Panc1 (cell line): ENCODE results near the gene SORCS1. TPM values are rescaled to one million over a fixed set of nuclear protein-coding genes. Genes with fewer than 3 reads are reported as not detected.
A peak's percentile ranks its signal among the peaks of the same experiment; 100 is the strongest.

Source experiments
- ATAC-seq: fragments of 200-7000 bp; cut with Tn5 transposase; 2 replicates; pipeline ENCODE4 v1.9.1; 2020; ENCODE audit warnings: mild to moderate bottlenecking, moderate library complexity
- BruUV-seq: library from RNA; stranded (reverse); fragments of 400-500 nt; replicated peaks from 2 replicates; lab custom pipeline; 2021; lab: Mats Ljungman, UMichigan
- CTCF ChIA-PET: fragments of 300-600 bp; sonication (Branson Sonifier 250); formaldehyde crosslinking; loops from one replicate; lab custom pipeline; 2022; ENCODE audit warnings: antibody characterized with exemption; lab: Charles Lee
- POLR2A ChIA-PET: fragments of 300-600 bp; sonication (Branson Sonifier 250); formaldehyde crosslinking; loops from one replicate; lab custom pipeline; 2022; ENCODE audit warnings: antibody characterized with exemption; lab: Charles Lee
- DNase-seq: peaks from one replicate; pipeline ENCODE4 v3.0.0-alpha.2; 2010; ENCODE audit warnings: low read depth, low spot score
- H3K27ac ChIP-seq: 2 replicates; pipeline ENCODE4 v1.5.1; 2011; ENCODE audit warnings: mild to moderate bottlenecking, low read length, inconsistent platforms
- H3K27me3 ChIP-seq: fragments of 200-500 bp; sonication (Bioruptor generic); 2 replicates; pipeline ENCODE4 v1.6.0; 2014; ENCODE audit warnings: low read length, inconsistent platforms; ENCODE audit not compliant: control insufficient read depth, insufficient read depth
- H3K36me3 ChIP-seq: fragments of 200-500 bp; sonication (Bioruptor generic); 2 replicates; pipeline ENCODE4 v1.5.1; 2014; ENCODE audit warnings: inconsistent platforms, mild to moderate bottlenecking, low read length, moderate library complexity; ENCODE audit not compliant: control insufficient read depth, insufficient read depth
- H3K4me1 ChIP-seq: 2 replicates; pipeline ENCODE4 v1.5.1; 2011; ENCODE audit warnings: inconsistent platforms, mild to moderate bottlenecking, low read length, moderate library complexity; ENCODE audit not compliant: control insufficient read depth, insufficient read depth
- H3K4me3 ChIP-seq, 2 experiments: 2 replicates each; pipeline ENCODE4 v1.5.1; 2011 to 2012; ENCODE audit warnings: low read depth in 2 of 2, low read length in 2 of 2, mild to moderate bottlenecking in 2 of 2, inconsistent platforms in 1 of 2, moderate library complexity in 1 of 2
- H3K9me3 ChIP-seq: fragments of 200-500 bp; sonication (Bioruptor generic); 2 replicates; pipeline ENCODE4 v1.5.1; 2014; ENCODE audit warnings: low read depth, mild to moderate bottlenecking, inconsistent platforms, low read length, moderate library complexity; ENCODE audit not compliant: control insufficient read depth, insufficient read depth
- POLR2AphosphoS5 ChIP-seq: IDR thresholded peaks from 2 replicates; pipeline ENCODE4 v1.6.1; 2012; ENCODE audit warnings: mild to moderate bottlenecking, low read depth, low read length, moderate library complexity
- SIN3A ChIP-seq: IDR thresholded peaks from 2 replicates; pipeline ENCODE4 v1.6.1; 2012; ENCODE audit warnings: low read depth, mild to moderate bottlenecking, low read length, moderate library complexity, borderline replicate concordance; ENCODE audit not compliant: insufficient read depth
- TCF7L2 ChIP-seq: IDR thresholded peaks from 2 replicates; pipeline ENCODE4 v1.6.1; 2011; ENCODE audit warnings: mild to moderate bottlenecking, low read depth, low read length, inconsistent platforms
- in situ Hi-C: cut with HindIII; loops from 2 replicates; pipeline ENCODE4 v1.10.0; 2016; ENCODE audit warnings: low sequenced_read_pairs, low pct_unique_long_range_greater_than_20kb
- intact Hi-C: fragments of 100-400 bp; cut with micrococcal nuclease; formaldehyde crosslinking; loops from one replicate; pipeline ENCODE4 v1.10.0; 2022; ENCODE audit not compliant: unreplicated experiment
- total RNA-seq: library from RNA; stranded (reverse); gene quantifications from one replicate; pipeline ENCODE4 v1.2.1, GENCODE V29; 2021; ENCODE audit not compliant: unreplicated experiment
- TF ChIP-seq, protein P1 (sequence below): fragments of 450-650 bp; IDR thresholded peaks from 2 replicates; pipeline ENCODE4 v1.5.1; 2017; ENCODE audit warnings: mild to moderate bottlenecking
- TF ChIP-seq, protein P2 (sequence below), 2 experiments: IDR thresholded peaks; 2 replicates each; pipeline ENCODE4 v1.6.1; 2011 to 2012; ENCODE audit warnings: low read depth in 2 of 2, control low read depth in 1 of 2, low read length in 1 of 2, mild to moderate bottlenecking in 1 of 2, moderate library complexity in 1 of 2; ENCODE audit not compliant: insufficient read depth in 1 of 2

SORCS1 gene
- total RNA-seq, 1 experiment from 2014 or later: not detected

DNA sequence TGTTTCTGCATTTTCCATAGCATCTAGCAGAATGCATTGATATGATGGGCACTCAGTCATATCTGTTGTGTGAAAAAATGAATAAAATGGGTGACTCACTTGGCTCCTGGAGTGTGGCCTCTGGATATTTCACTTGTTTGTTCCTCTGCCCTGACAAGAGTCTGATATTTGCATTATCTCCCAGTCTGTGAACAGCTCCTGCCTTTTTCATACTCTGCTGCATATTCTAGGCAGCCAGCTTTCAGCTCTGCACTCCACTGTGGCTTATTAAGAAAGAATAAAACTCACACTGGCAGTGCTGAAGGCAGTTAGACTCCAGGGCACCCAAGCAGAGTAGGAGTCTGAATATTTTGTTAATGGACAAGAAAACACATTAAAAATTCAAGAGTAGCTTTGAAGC lies 623.9 kb downstream of the SORCS1 start:
- Histone ChIP-seq H3K27ac (no peak overlapping the region), H3K4me1 (no peaks in the 10 kb centered on the region), H3K27me3 (no peaks in the 10 kb centered on the region), H3K4me3 (no peak overlapping the region), H3K9me3 (no peaks in the 10 kb centered on the region), H3K36me3 (no peaks in the 10 kb centered on the region)
- ChIA-PET POLR2A (no interaction called here), CTCF (no interaction called here)
- in situ Hi-C loops (no loop called here), intact Hi-C loops (no loop called here)
- BruUV-seq: no TSS peak
- TF ChIP-seq, protein P1, sequence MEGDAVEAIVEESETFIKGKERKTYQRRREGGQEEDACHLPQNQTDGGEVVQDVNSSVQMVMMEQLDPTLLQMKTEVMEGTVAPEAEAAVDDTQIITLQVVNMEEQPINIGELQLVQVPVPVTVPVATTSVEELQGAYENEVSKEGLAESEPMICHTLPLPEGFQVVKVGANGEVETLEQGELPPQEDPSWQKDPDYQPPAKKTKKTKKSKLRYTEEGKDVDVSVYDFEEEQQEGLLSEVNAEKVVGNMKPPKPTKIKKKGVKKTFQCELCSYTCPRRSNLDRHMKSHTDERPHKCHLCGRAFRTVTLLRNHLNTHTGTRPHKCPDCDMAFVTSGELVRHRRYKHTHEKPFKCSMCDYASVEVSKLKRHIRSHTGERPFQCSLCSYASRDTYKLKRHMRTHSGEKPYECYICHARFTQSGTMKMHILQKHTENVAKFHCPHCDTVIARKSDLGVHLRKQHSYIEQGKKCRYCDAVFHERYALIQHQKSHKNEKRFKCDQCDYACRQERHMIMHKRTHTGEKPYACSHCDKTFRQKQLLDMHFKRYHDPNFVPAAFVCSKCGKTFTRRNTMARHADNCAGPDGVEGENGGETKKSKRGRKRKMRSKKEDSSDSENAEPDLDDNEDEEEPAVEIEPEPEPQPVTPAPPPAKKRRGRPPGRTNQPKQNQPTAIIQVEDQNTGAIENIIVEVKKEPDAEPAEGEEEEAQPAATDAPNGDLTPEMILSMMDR: no peak
- TF ChIP-seq, protein P2, sequence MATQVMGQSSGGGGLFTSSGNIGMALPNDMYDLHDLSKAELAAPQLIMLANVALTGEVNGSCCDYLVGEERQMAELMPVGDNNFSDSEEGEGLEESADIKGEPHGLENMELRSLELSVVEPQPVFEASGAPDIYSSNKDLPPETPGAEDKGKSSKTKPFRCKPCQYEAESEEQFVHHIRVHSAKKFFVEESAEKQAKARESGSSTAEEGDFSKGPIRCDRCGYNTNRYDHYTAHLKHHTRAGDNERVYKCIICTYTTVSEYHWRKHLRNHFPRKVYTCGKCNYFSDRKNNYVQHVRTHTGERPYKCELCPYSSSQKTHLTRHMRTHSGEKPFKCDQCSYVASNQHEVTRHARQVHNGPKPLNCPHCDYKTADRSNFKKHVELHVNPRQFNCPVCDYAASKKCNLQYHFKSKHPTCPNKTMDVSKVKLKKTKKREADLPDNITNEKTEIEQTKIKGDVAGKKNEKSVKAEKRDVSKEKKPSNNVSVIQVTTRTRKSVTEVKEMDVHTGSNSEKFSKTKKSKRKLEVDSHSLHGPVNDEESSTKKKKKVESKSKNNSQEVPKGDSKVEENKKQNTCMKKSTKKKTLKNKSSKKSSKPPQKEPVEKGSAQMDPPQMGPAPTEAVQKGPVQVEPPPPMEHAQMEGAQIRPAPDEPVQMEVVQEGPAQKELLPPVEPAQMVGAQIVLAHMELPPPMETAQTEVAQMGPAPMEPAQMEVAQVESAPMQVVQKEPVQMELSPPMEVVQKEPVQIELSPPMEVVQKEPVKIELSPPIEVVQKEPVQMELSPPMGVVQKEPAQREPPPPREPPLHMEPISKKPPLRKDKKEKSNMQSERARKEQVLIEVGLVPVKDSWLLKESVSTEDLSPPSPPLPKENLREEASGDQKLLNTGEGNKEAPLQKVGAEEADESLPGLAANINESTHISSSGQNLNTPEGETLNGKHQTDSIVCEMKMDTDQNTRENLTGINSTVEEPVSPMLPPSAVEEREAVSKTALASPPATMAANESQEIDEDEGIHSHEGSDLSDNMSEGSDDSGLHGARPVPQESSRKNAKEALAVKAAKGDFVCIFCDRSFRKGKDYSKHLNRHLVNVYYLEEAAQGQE (IDR thresholded peaks at IDR 0.05; ENCODE audit: insufficient read depth in 1 of 2, low read depth in 2 of 2, low read length in 1 of 2): no peak
- TF ChIP-seq TCF7L2: no peak
- TF ChIP-seq POLR2AphosphoS5: no peak
- TF ChIP-seq SIN3A: no peak
- DNase-seq (peak; percentile 13), ATAC-seq (peak; percentile 48; the same call in 1 of the 2 replicates)

DNA sequence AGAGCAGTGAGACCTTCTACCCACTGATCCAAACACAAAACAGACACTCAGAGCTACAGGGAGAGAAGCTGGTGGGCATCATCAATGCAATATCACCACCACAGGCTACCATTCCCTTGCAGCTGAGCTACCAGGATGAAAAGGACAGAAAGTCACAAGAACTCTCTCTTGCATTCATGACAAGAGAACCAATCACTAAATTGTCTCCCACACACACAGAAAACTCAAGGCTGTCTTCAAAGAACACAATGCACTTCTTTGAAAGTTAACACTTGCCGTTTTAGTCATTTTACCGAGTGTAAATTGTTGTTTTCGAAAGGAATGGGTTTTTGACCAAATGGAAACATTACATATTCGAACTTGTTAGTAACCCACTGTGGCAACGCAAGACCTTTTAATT lies 626.6 kb downstream of the SORCS1 start:
- POLR2A ChIA-PET: no interaction called here
- Histone ChIP-seq H3K4me1 (no peaks in the 10 kb centered on the region), H3K36me3 (no peaks in the 10 kb centered on the region), H3K27me3 (no peaks in the 10 kb centered on the region), H3K27ac (no peak overlapping the region), H3K4me3 (no peak overlapping the region), H3K9me3 (no peaks in the 10 kb centered on the region)
- CTCF ChIA-PET: no interaction called here
- in situ Hi-C loops (no loop called here), intact Hi-C loops (no loop called here)
- DNase-seq (no peak), ATAC-seq (no peak)
- TF ChIP-seq, protein P2 (IDR thresholded peaks at IDR 0.05; ENCODE audit: insufficient read depth in 1 of 2, low read depth in 2 of 2, low read length in 1 of 2): no peak
- TF ChIP-seq, protein P1: no peak
- TF ChIP-seq TCF7L2 (no peak), POLR2AphosphoS5 (no peak), SIN3A (no peak)
- BruUV-seq: no TSS peak
